Measurements from ENCODE around the gene ANK3. TPM values are rescaled to one million over a fixed set of nuclear protein-coding genes. Genes with fewer than 3 reads are reported as not detected.

Gene ANK3
- total RNA-seq, 2 donors from 2014 or later = 189 to 198 TPM

- no peaks in the 10 kb centered on the region for H3K9me3 ChIP-seq
- no peaks in the 10 kb centered on the region for H3K36me3 ChIP-seq
- H3K4me3 ChIP-seq = no peak overlapping the region
- no peak for DNase-seq (ENCODE audit: low spot score)
- H3K27me3 ChIP-seq = no peaks in the 10 kb centered on the region
- no peak for TF ChIP-seq CTCF (IDR thresholded peaks at IDR 0.05)
- no peaks in the 10 kb centered on the region for H3K4me1 ChIP-seq
- H3K27ac ChIP-seq = no peak overlapping the region
These were observed 46.4 kb downstream of the ANK3 start for GRCh38 chr10:60343254-60343653.

- TF ChIP-seq CTCF (IDR thresholded peaks at IDR 0.05) = no peak
- H3K4me1 ChIP-seq = no peaks in the 10 kb centered on the region
- no peaks in the 10 kb centered on the region for H3K27me3 ChIP-seq
- no peaks in the 10 kb centered on the region for H3K9me3 ChIP-seq
- no peak overlapping the region for H3K4me3 ChIP-seq
- DNase-seq (ENCODE audit: low spot score) = no peak
- H3K36me3 ChIP-seq = no peaks in the 10 kb centered on the region
- H3K27ac ChIP-seq = no peak overlapping the region
These were observed 47.7 kb downstream of the ANK3 start for GRCh38 chr10:60341969-60342368.

GRCh38 chr10:60340973-60341372, 48.7 kb downstream of the ANK3 start:
- Histone ChIP-seq H3K27me3 (no peaks in the 10 kb centered on the region), H3K36me3 (no peaks in the 10 kb centered on the region), H3K4me1 (no peaks in the 10 kb centered on the region), H3K27ac (no peak overlapping the region), H3K9me3 (no peaks in the 10 kb centered on the region), H3K4me3 (no peak overlapping the region)
- no peak for TF ChIP-seq CTCF (IDR thresholded peaks at IDR 0.05)
- DNase-seq (ENCODE audit: low spot score) = no peak

- Histone ChIP-seq H3K4me1 (no peaks in the 10 kb centered on the region), H3K27ac (no peak overlapping the region), H3K36me3 (no peaks in the 10 kb centered on the region), H3K4me3 (no peak overlapping the region), H3K9me3 (no peaks in the 10 kb centered on the region), H3K27me3 (no peaks in the 10 kb centered on the region)
- TF ChIP-seq CTCF (IDR thresholded peaks at IDR 0.05) = no peak
- DNase-seq (ENCODE audit: low spot score) = no peak
These were observed 49.9 kb downstream of the ANK3 start for GRCh38 chr10:60339757-60340156.

GRCh38 chr10:60338786-60339185, 50.9 kb downstream of the ANK3 start:
- Histone ChIP-seq H3K4me3 (no peak overlapping the region), H3K9me3 (no peaks in the 10 kb centered on the region), H3K27me3 (no peaks in the 10 kb centered on the region), H3K27ac (no peak overlapping the region), H3K36me3 (no peaks in the 10 kb centered on the region), H3K4me1 (no peaks in the 10 kb centered on the region)
- no peak for TF ChIP-seq CTCF (IDR thresholded peaks at IDR 0.05)
- DNase-seq (ENCODE audit: low spot score) = no peak

GRCh38 chr10:60338002-60338564, 51.6 kb downstream of the ANK3 start:
- Histone ChIP-seq H3K4me3 (no peak overlapping the region), H3K27me3 (no peaks in the 10 kb centered on the region), H3K36me3 (no peaks in the 10 kb centered on the region), H3K9me3 (no peaks in the 10 kb centered on the region), H3K27ac (no peak overlapping the region), H3K4me1 (no peaks in the 10 kb centered on the region)
- TF ChIP-seq CTCF (IDR thresholded peaks at IDR 0.05) = no peak
- no peak for DNase-seq (ENCODE audit: low spot score)
